GM12878 (cell line): ENCODE data around the gene KCTD8. TPM values are rescaled to one million over a fixed set of nuclear protein-coding genes. Genes with fewer than 3 reads are reported as not detected.

ENCODE experiments used
- ATAC-seq: fragments of 200-7000 bp; cut with Tn5 transposase; 3 replicates; pipeline ENCODE4 v1.9.1; 2020; ENCODE audit warnings: mild to moderate bottlenecking, moderate library complexity
- BruUV-seq: library from RNA; stranded (reverse); fragments of 400-500 nt; replicated peaks from 2 replicates; lab custom pipeline; 2021; lab: Mats Ljungman, UMichigan
- CTCF ChIA-PET: fragments of 300-600 bp; sonication (Branson Sonifier 250); formaldehyde crosslinking; extraction: SDS; loops from one replicate; lab custom pipeline; 2021; ENCODE audit warnings: inconsistent platforms; lab: Yijun Ruan, JAX
- POLR2A ChIA-PET: fragments of 350-600 bp; formaldehyde crosslinking; extraction: SDS; loops from one replicate; lab custom pipeline; 2021; ENCODE audit warnings: inconsistent platforms; lab: Charles Lee
- RAD21 ChIA-PET: fragments of 300-600 bp; sonication (Branson Sonifier 250); formaldehyde crosslinking; loops from one replicate; lab custom pipeline; 2023; ENCODE audit warnings: antibody characterized with exemption; ENCODE audit not compliant: unreplicated experiment; lab: Charles Lee
- SMC1A ChIA-PET: fragments of 300-600 bp; sonication (Branson Sonifier 250); formaldehyde crosslinking; loops from one replicate; lab custom pipeline; 2023; ENCODE audit not compliant: unreplicated experiment, uncharacterized antibody; lab: Charles Lee
- DNase-seq: peaks from one replicate; pipeline ENCODE4 v3.0.0-alpha.2; 2011; ENCODE audit warnings: low read depth, low spot score
- FAIRE-seq: peaks from 3 replicates; lab custom pipeline; 2011; peaks lifted over from hg19 to GRCh38; lab: Jason Lieb, UNC
- H2AFZ ChIP-seq: 2 replicates; pipeline ENCODE4 v1.6.0; 2011; ENCODE audit warnings: low read depth, low read length, control low read depth; ENCODE audit not compliant: control insufficient read depth
- H3K27ac ChIP-seq: 2 replicates; pipeline ENCODE4 v1.5.1; 2011; ENCODE audit warnings: control low read depth; ENCODE audit not compliant: control insufficient read depth, insufficient read depth
- H3K27me3 ChIP-seq, 2 experiments: replicated peaks in 1 of 2; 2 replicates each; pipeline versions ENCODE4 v1.6.0 to v1.6.1; 2011; ENCODE audit warnings: low read length in 1 of 2; ENCODE audit not compliant: control insufficient read depth in 2 of 2, insufficient read depth in 2 of 2
- H3K36me3 ChIP-seq, 2 experiments: 2 replicates each; pipeline ENCODE4 v1.5.1; 2011; ENCODE audit warnings: low read length in 1 of 2; ENCODE audit not compliant: control insufficient read depth in 2 of 2, insufficient read depth in 2 of 2
- H3K4me1 ChIP-seq: 2 replicates; pipeline ENCODE4 v1.6.1; 2011; ENCODE audit warnings: mild to moderate bottlenecking, low read length, moderate library complexity, mixed read lengths; ENCODE audit not compliant: control insufficient read depth, insufficient read depth
- H3K4me2 ChIP-seq: 2 replicates; pipeline ENCODE4 v1.6.0; 2011; ENCODE audit warnings: control low read depth; ENCODE audit not compliant: control insufficient read depth, insufficient read depth
- H3K4me3 ChIP-seq: fragments of 200-600 bp; sonication (generic); 2 replicates; pipeline ENCODE4 v1.5.1; 2016
- H3K79me2 ChIP-seq: 2 replicates; pipeline ENCODE4 v1.6.0; 2011; ENCODE audit warnings: low read length; ENCODE audit not compliant: control insufficient read depth, insufficient read depth
- H3K9ac ChIP-seq: 2 replicates; pipeline ENCODE4 v1.8.0; 2011; ENCODE audit warnings: low read length, control low read depth, mixed read lengths; ENCODE audit not compliant: control insufficient read depth, insufficient read depth
- H3K9me3 ChIP-seq: replicated peaks from 3 replicates; pipeline ENCODE4 v1.5.1; 2011; ENCODE audit warnings: mild to moderate bottlenecking, low read length; ENCODE audit not compliant: control insufficient read depth, insufficient read depth
- H4K20me1 ChIP-seq: 2 replicates; pipeline ENCODE4 v1.6.0; 2011; ENCODE audit not compliant: control insufficient read depth, insufficient read depth
- BACH1 ChIP-seq: fragments of 450-650 bp; IDR thresholded peaks from 2 replicates; pipeline ENCODE4 v1.6.1; 2017; ENCODE audit warnings: mild to moderate bottlenecking, borderline replicate concordance
- CBX3 ChIP-seq: fragments of 200-600 bp; sonication (generic); IDR thresholded peaks from 2 replicates; pipeline ENCODE4 v1.6.1; 2016; ENCODE audit warnings: low read depth, borderline replicate concordance
- CHD2 ChIP-seq: IDR thresholded peaks from 2 replicates; pipeline ENCODE4 v1.6.1; 2011; ENCODE audit warnings: low read depth, low read length, improper control_type of control experiment, borderline replicate concordance
- MEF2B ChIP-seq: fragments of 450-650 bp; IDR thresholded peaks from 2 replicates; pipeline ENCODE4 v1.6.1; 2018; ENCODE audit warnings: mild to moderate bottlenecking, moderate library complexity; ENCODE audit not compliant: partially characterized antibody, poor library complexity, severe bottlenecking
- SIN3A ChIP-seq: IDR thresholded peaks from 2 replicates; pipeline ENCODE4 v1.6.1; 2012; ENCODE audit warnings: low read depth, low read length, improper control_type of control experiment
- SMAD5 ChIP-seq: IDR thresholded peaks from 2 replicates; pipeline ENCODE4 v1.6.1; 2016; ENCODE audit warnings: antibody characterized with exemption, low read depth
- ZBTB40 ChIP-seq: fragments of 450-650 bp; IDR thresholded peaks from 2 replicates; pipeline ENCODE4 v1.6.1; 2016; ENCODE audit warnings: mild to moderate bottlenecking, moderate library complexity, borderline replicate concordance
- WGBS: methylation state at CpG from one replicate; pipeline ENCODE4 v1.1.6; 2016; ENCODE audit warnings: low lambda C conversion rate; ENCODE audit not compliant: insufficient replicate concordance, insufficient coverage; ENCODE audit errors: missing lambda C conversion rate; 5-methylcytosine and 5-hydroxymethylcytosine counted together
- in situ Hi-C: fragments of 300-500 bp; cut with MboI; formaldehyde crosslinking; loops from 9 replicates; pipeline ENCODE4 v1.14.3; 2018; ENCODE audit warnings: mixed read lengths
- intact Hi-C: fragments of 100-400 bp; cut with micrococcal nuclease; formaldehyde crosslinking; loops from one replicate; pipeline ENCODE4 v1.14.2; 2022; ENCODE audit not compliant: unreplicated experiment
- polyA plus RNA-seq, 11 experiments: library from polyadenylated mRNA; depleted of rRNA in 4 of 11; unstranded in 6 of 11; stranded (reverse) in 5 of 11; fragments of >200 nt; fragmentation: Nextera tagmentation in 4 of 11; fragmentation: Illumina TruSeq in 1 of 11; extraction: Ambion mirVana in 4 of 11; extraction: Trizol in 1 of 11; gene quantifications; 1 replicate in 1 of 11; 2 replicates in 10 of 11; pipeline versions ENCODE4 v1.2.1 to v1.2.3, GENCODE V29; 2011 to 2016; ENCODE audit warnings: inconsistent platforms in 2 of 11, missing spikeins in 2 of 11, low read depth in 1 of 11
- total RNA-seq, 4 experiments: library from RNA; depleted of rRNA in 3 of 4; stranded (reverse); fragments of >200 nt in 3 of 4; fragmentation: Illumina TruSeq in 1 of 4; extraction: Trizol in 1 of 4; gene quantifications; 2 replicates each; pipeline versions ENCODE4 v1.2.1 to v1.2.3, GENCODE V29; 2013 to 2021
- TF ChIP-seq, protein P1 (sequence below): fragments of 450-650 bp; IDR thresholded peaks from 2 replicates; pipeline ENCODE4 v1.6.1; 2016; ENCODE audit warnings: mild to moderate bottlenecking

The KCTD8 gene
- total and polyA plus RNA-seq, 10 of the 15 experiments (the other 5 are each of a cell fraction or from before 2014, with no cell fraction given), result 0.06 TPM; not detected in 9

GRCh38 chr4:44368413-44369167, 80.0 kb downstream of the KCTD8 start:
- FAIRE-seq, result no peak
- WGBS, result 0% methylated on average over 3 of the region's 3 CpGs
- Histone ChIP-seq H3K9me3 (no peaks in the 10 kb centered on the region), H3K27ac (no peak overlapping the region), H3K4me1 (no peaks in the 10 kb centered on the region), H3K4me3 (no peak overlapping the region), H4K20me1 (no peaks in the 10 kb centered on the region), H3K27me3 (no peaks in the 10 kb centered on the region), H2AFZ (no peak overlapping the region), H3K79me2 (no peaks in the 10 kb centered on the region), H3K9ac (no peak overlapping the region), H3K4me2 (no peak overlapping the region), H3K36me3 (no peaks in the 10 kb centered on the region)
- CTCF ChIA-PET, result interaction anchor here (0.6 to 0.7 kb wide), 2 partner anchors 20 to 1069 kb away, joined by 3 to 4 read pairs; no protein-coding TSS in a partner anchor
- TF ChIP-seq SMAD5 (no peak), MEF2B (no peak), SIN3A (no peak)
- TF ChIP-seq, protein P1, sequence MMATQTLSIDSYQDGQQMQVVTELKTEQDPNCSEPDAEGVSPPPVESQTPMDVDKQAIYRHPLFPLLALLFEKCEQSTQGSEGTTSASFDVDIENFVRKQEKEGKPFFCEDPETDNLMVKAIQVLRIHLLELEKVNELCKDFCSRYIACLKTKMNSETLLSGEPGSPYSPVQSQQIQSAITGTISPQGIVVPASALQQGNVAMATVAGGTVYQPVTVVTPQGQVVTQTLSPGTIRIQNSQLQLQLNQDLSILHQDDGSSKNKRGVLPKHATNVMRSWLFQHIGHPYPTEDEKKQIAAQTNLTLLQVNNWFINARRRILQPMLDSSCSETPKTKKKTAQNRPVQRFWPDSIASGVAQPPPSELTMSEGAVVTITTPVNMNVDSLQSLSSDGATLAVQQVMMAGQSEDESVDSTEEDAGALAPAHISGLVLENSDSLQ, result no peak
- POLR2A ChIA-PET, result no interaction called here
- no TSS peak for BruUV-seq
- no peak for ATAC-seq
- RAD21 ChIA-PET, result no interaction called here
- in situ Hi-C loops, result no loop called here
- DNase-seq, result no peak
- SMC1A ChIA-PET, result no interaction called here
- intact Hi-C loops, result no loop called here

DNA sequence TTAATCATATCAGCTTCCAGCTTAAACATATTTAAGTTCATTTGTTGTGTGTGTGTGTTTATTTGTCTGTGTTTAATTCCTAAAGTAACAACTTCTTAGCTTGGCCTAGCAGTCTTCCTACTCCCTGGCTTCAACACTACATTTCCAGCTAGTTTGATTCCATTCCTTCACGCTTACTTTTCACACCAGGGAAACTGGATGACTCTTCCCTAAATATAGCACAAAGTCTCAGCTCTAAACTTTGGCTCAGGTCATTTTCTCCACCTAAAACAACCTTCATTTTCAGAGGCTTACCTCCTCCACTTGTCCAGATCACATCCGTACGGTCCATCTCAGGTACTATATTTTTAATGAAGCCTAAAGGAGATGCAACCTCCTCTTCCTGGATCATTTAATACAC, 94.4 kb downstream of the KCTD8 start:
- H3K27ac ChIP-seq, result no peak overlapping the region
- CTCF ChIA-PET, result no interaction called here
- H3K4me1 ChIP-seq, result no peaks in the 10 kb centered on the region
- H3K27me3 ChIP-seq, result no peaks in the 10 kb centered on the region
- intact Hi-C loops, result no loop called here
- H3K9ac ChIP-seq, result no peak overlapping the region
- no peak overlapping the region for H2AFZ ChIP-seq
- H4K20me1 ChIP-seq, result no peaks in the 10 kb centered on the region
- BruUV-seq, result no TSS peak
- TF ChIP-seq CHD2 (no peak), ZBTB40 (no peak), CBX3 (no peak), BACH1 (no peak)
- no peak for FAIRE-seq
- no peaks in the 10 kb centered on the region for H3K79me2 ChIP-seq
- no peak for ATAC-seq
- no peaks in the 10 kb centered on the region for H3K36me3 ChIP-seq
- H3K4me2 ChIP-seq, result no peak overlapping the region
- POLR2A ChIA-PET, result no interaction called here
- RAD21 ChIA-PET, result no interaction called here
- DNase-seq, result no peak
- H3K9me3 ChIP-seq, result no peaks in the 10 kb centered on the region
- in situ Hi-C loops, result no loop called here
- 32% methylated on average over 3 of the region's 3 CpGs for WGBS
- SMC1A ChIA-PET, result no interaction called here
- H3K4me3 ChIP-seq, result no peak overlapping the region
